Right renal pelvis (tissue), 4 donors: ENCODE data around the gene MUC4. TPM values are rescaled to one million over a fixed set of nuclear protein-coding genes. Genes with fewer than 3 reads are reported as not detected.

Experiments used
- DNase-seq, 4 donors: peaks; one replicate each; pipeline ENCODE4 v3.0.0-alpha.2; 2013; ENCODE audit warnings: low read depth in 4 of 4, low spot score in 3 of 4, missing footprints in 1 of 4
- polyA plus RNA-seq, 4 donors: library from polyadenylated mRNA; unstranded; fragments of 120-200 nt; gene quantifications; one replicate each; pipeline ENCODE4 v1.2.1, GENCODE V29; 2013; ENCODE audit not compliant: insufficient read length in 4 of 4

Gene MUC4
- polyA plus RNA-seq, 4 donors = 0.62 to 2.1 (median 0.85) TPM

- no peak for DNase-seq
Measured at GRCh38 chr3:195705081-195705991, 106.4 kb downstream of the MUC4 start.

GRCh38 chr3:195704433-195704999 lies 107.2 kb downstream of the MUC4 start:
- DNase-seq = no peak

- no peak for DNase-seq
Measured at GRCh38 chr3:195703776-195704175, 108.0 kb downstream of the MUC4 start.

GRCh38 chr3:195701042-195701915 lies 110.5 kb downstream of the MUC4 start:
- no peak for DNase-seq

- DNase-seq = no peak
Measured at GRCh38 chr3:195700319-195700718, 111.4 kb downstream of the MUC4 start.

- no peak for DNase-seq
Measured at GRCh38 chr3:195699860-195700259, 111.9 kb downstream of the MUC4 start.

GRCh38 chr3:195699388-195699771 lies 112.3 kb downstream of the MUC4 start:
- DNase-seq = no peak

GRCh38 chr3:195698647-195699387 lies 112.9 kb downstream of the MUC4 start:
- DNase-seq = no peak

- DNase-seq = no peak
Measured at GRCh38 chr3:195698325-195698646, 113.4 kb downstream of the MUC4 start.

- DNase-seq = no peak
Measured at GRCh38 chr3:195697582-195698324, 114.0 kb downstream of the MUC4 start.

Other genes starting within 250 kb of the MUC4 start
- gene APOD, start 228.0 kb downstream of the MUC4 start, polyA plus RNA-seq = 10 to 100 TPM in 1 of 4 donors, 1 to 10 TPM in 3; 1.6 to 13.7 (median 5.6) TPM
- gene MUC20, start 91.0 kb downstream of the MUC4 start, polyA plus RNA-seq = 10 to 100 TPM; 18.3 to 31.5 (median 26.2) TPM
- 10 to 100 TPM; 24.0 to 32.3 (median 27.5) TPM for gene TNK2, start 96.6 kb upstream of the MUC4 start, polyA plus RNA-seq